ENCODE measurements around the gene FAM170B. TPM values are rescaled to one million over a fixed set of nuclear protein-coding genes. Genes with fewer than 3 reads are reported as not detected.

The FAM170B gene
- total RNA-seq, 4 donors from 2014 or later = not detected

DNA sequence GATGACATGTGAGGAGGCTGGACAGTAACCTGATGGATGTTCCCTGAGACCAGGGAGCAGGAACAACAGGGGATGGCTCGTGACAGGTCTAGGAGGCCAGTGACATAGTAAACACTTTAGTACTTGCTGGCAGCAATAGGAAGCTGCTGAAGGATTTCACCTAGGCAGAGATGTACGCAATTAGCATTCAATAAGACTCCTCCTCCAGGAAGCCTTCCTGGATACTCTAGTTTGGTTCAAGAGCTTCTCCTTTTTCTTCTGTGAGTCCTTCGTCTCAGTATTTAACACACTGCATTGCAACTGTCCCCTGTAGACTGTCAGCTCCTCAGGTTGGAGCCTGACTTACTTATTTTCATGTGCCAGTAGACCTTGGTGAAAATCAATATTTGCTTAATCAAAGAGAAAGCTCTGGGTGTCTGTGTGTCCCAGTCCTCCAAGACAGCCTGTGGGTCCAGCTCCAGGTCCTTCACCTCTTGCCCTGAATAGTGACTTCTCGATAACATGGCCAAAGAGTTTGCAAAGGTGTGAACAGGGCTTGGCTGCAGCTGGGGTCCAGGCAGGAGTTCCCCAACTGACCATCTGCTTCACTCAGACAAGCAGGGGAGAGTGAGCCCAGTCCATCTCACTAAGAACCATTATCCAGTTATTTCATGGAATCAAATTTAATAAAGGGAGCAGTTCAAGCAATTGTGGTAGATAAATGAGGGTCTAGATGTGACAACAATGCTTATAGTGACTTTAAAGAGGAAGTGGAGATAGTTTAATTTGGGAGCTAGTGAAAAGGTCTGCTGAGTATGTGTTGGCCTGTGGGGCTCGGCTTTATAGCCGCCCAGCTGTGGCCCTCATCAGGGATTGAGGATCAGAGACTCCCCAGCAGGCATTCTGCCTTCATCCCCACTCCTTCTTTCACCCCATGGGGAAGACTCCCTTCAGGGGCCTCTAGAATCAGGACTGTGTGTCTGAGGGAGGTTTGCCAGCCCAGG is 45.0 kb upstream of the FAM170B start:
- no peaks in the 10 kb centered on the region for H3K9me3 ChIP-seq
- intact Hi-C loops (cut with DNase I; ENCODE audit: low total_unique reads) = no loop called here

DNA sequence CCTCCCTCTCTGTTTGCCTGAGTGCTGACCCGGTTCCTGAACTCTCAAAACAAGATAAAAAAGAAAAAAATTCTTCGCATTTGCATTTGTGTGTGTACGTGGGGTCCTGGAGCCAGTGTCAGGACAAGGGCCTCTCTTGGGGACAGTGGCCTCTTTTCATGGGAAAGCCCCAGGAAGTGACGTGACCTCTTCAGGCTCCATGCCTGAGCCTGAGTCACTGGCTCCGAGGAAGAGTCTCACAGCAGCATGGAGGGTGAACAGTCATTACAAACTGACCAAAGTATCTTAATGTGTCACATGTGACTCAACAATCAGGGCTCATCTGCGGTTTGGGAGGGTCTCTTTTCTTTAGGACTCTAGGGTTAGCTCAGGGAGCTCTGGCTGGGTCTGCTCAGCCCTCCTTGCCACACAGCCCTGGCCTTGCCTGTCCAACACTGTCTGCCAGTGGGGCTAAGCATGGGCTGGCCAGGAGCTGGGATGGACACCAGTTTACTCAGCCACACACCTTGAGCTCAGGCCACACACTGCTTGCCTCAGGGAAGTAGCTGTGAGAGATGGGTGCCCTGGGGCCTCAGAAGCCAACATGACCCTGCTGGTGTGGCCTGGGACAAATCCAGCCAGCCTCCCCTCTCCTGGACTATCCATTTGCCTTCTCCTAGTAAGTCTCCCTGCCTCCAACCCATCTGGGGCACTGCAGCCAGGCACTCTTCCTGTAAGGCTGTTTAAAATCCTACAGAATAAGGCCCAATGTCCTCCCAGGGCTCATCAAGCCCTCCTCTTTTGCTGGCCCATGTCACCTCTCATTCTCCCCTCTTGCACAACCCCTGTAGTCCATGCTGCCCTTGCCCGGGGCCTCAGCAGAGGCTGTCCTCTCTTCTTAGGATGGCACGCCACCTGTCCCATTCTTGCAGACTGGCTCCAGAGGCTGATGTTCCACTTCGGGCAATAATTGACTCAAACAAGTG is 43.9 kb upstream of the FAM170B start:
- peak in 1 of 2 donors; percentile 38 for DNase-seq
- H3K27ac ChIP-seq = peak overlapping the region; percentile 2 to 29
- TF ChIP-seq, protein P1, sequence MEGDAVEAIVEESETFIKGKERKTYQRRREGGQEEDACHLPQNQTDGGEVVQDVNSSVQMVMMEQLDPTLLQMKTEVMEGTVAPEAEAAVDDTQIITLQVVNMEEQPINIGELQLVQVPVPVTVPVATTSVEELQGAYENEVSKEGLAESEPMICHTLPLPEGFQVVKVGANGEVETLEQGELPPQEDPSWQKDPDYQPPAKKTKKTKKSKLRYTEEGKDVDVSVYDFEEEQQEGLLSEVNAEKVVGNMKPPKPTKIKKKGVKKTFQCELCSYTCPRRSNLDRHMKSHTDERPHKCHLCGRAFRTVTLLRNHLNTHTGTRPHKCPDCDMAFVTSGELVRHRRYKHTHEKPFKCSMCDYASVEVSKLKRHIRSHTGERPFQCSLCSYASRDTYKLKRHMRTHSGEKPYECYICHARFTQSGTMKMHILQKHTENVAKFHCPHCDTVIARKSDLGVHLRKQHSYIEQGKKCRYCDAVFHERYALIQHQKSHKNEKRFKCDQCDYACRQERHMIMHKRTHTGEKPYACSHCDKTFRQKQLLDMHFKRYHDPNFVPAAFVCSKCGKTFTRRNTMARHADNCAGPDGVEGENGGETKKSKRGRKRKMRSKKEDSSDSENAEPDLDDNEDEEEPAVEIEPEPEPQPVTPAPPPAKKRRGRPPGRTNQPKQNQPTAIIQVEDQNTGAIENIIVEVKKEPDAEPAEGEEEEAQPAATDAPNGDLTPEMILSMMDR (IDR thresholded peaks at IDR 0.05) = no peak
- TF ChIP-seq POLR2A (IDR thresholded peaks at IDR 0.05) = no peak
- H3K4me1 ChIP-seq = no peaks in the 10 kb centered on the region
- intact Hi-C loops (cut with DNase I; ENCODE audit: low total_unique reads) = no loop called here
- H3K36me3 ChIP-seq = no peaks in the 10 kb centered on the region
- H3K9me3 ChIP-seq = no peaks in the 10 kb centered on the region
- no peaks in the 10 kb centered on the region for H3K27me3 ChIP-seq
- no peak overlapping the region for H3K4me3 ChIP-seq

More for the DNA sequence above, 45.0 kb upstream of the FAM170B start:
- Histone ChIP-seq H3K4me1 (no peaks in the 10 kb centered on the region), H3K27me3 (no peaks in the 10 kb centered on the region), H3K36me3 (no peaks in the 10 kb centered on the region), H3K4me3 (no peak overlapping the region), H3K27ac (no peak overlapping the region)
- no peak for DNase-seq
- TF ChIP-seq, protein P1 (IDR thresholded peaks at IDR 0.05) = no peak
- no peak for TF ChIP-seq POLR2A (IDR thresholded peaks at IDR 0.05)

DNA sequence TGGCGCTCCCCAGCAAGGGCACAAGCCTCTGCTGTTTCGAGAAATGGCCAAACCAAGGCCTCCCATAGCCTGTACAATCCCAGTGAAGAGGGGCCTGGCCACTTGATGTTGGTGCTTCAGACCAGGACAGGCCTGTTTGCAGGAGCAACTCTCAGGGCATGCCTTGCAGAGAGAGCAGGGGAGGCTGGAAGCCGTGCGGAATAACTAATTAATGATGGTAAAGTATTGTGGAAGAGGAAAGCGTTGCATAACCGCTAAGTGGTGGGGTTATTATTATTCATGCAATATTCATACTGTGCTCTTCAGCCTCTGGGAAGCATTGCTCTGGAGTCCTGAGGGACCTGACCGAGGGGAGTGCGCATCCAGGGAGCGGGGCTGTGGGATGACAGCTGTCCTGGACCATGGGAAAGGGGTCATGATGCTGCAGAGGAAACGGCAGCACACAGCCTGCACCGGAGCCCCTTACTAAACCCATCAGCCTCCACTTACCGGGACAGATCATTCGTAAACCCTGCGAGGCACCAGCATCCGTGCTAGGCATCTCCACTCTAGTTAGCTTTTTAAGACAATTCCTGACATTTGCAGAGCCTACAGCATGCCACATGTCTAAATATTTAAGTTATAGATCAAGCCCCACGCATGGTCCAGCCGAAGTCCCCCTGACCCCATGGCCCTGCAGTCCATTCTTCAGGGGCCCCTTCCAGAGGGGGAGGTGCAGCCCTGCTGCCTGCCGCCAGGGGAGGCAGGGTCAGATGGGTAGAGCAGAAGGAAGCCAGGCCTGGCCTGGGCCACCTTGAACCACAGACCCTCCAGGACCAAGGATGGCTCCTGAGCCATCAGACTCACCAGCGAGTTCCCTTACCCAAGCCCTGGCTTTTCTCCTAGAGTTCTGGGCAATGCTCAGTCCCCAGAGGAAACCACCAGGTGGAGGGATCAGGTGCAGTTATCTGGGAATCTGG is 42.8 kb upstream of the FAM170B start:
- no peaks in the 10 kb centered on the region for H3K9me3 ChIP-seq
- no peaks in the 10 kb centered on the region for H3K27me3 ChIP-seq
- no peak overlapping the region for H3K4me3 ChIP-seq
- no peaks in the 10 kb centered on the region for H3K36me3 ChIP-seq
- no peak for TF ChIP-seq POLR2A (IDR thresholded peaks at IDR 0.05)
- TF ChIP-seq, protein P1 (IDR thresholded peaks at IDR 0.05) = no peak
- no peaks in the 10 kb centered on the region for H3K4me1 ChIP-seq
- no peak overlapping the region for H3K27ac ChIP-seq
- intact Hi-C loops (cut with DNase I; ENCODE audit: low total_unique reads) = no loop called here
- no peak for DNase-seq

DNA sequence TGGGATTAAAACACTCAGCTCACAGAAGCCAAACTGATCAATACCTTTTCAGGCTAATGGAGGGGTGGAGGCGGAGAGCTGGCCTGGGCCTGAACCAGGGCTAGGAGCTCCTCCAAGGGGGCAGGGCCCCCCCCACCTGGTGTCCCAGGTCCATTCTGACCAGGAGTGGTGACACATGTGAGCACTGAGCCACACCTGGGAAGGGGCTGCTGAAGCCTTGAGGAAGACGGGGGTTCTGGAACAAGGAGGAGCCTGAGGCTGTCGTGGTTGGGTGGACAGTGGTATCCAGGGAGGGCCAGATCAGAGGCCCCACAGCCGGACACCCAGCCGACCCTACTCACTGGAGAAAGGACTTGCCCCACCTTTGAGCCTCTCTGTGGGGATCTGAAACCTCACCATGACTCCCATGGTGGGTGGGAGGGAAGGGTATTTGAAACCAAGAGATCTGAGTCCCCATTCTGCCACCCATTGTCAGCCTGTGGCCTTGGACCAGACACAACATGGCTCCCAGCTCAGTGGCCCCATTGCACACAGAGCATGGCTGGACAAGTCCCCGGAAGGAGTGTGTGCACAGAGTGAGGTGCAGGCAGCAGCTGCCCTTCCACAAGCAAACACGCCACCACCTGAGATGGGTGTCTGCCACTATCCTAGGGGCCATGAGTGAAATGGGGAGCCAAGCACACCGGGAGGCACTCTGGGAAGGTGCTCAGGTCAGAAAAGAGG is 41.9 kb upstream of the FAM170B start:
- no peaks in the 10 kb centered on the region for H3K27me3 ChIP-seq
- no peak for DNase-seq
- no peak overlapping the region for H3K27ac ChIP-seq
- no peaks in the 10 kb centered on the region for H3K36me3 ChIP-seq
- no peaks in the 10 kb centered on the region for H3K9me3 ChIP-seq
- TF ChIP-seq, protein P1 (IDR thresholded peaks at IDR 0.05) = no peak
- no peak for TF ChIP-seq POLR2A (IDR thresholded peaks at IDR 0.05)
- H3K4me3 ChIP-seq = no peak overlapping the region
- no peaks in the 10 kb centered on the region for H3K4me1 ChIP-seq
- intact Hi-C loops (cut with DNase I; ENCODE audit: low total_unique reads) = no loop called here

All from uterus (tissue), 4 donors.